Measurements from ENCODE around the gene CENPC.

CENPC gene

GRCh38 chr4:67475155-67475554, 70.1 kb downstream of the CENPC start:
- H3K4me3 ChIP-seq (IDR thresholded peaks at IDR 0.05; ENCODE audit: insufficient read depth, low read depth, low read length): no peak overlapping the region
- H3K36me3 ChIP-seq (ENCODE audit: insufficient read depth): peaks cover 14% of the 10 kb centered on the region; the same call in 1 of the 2 replicates
- TF ChIP-seq, protein P1, sequence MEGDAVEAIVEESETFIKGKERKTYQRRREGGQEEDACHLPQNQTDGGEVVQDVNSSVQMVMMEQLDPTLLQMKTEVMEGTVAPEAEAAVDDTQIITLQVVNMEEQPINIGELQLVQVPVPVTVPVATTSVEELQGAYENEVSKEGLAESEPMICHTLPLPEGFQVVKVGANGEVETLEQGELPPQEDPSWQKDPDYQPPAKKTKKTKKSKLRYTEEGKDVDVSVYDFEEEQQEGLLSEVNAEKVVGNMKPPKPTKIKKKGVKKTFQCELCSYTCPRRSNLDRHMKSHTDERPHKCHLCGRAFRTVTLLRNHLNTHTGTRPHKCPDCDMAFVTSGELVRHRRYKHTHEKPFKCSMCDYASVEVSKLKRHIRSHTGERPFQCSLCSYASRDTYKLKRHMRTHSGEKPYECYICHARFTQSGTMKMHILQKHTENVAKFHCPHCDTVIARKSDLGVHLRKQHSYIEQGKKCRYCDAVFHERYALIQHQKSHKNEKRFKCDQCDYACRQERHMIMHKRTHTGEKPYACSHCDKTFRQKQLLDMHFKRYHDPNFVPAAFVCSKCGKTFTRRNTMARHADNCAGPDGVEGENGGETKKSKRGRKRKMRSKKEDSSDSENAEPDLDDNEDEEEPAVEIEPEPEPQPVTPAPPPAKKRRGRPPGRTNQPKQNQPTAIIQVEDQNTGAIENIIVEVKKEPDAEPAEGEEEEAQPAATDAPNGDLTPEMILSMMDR (conservative IDR thresholded peaks at IDR 0.05; ENCODE audit: low read depth, low read length): no peak
- no peaks in the 10 kb centered on the region for H4K20me1 ChIP-seq (ENCODE audit: insufficient read depth)
- H3K79me2 ChIP-seq (ENCODE audit: insufficient read depth, low read depth): no peaks in the 10 kb centered on the region
- H3K9ac ChIP-seq: no peak overlapping the region
- no peaks in the 10 kb centered on the region for H3K4me1 ChIP-seq (ENCODE audit: low read depth, poor library complexity, severe bottlenecking)
- no peaks in the 10 kb centered on the region for H3K27me3 ChIP-seq (ENCODE audit: insufficient read depth, low read depth)
- no peak overlapping the region for H3K4me2 ChIP-seq
- H2AFZ ChIP-seq (ENCODE audit: low read depth): no peak overlapping the region
- H3K27ac ChIP-seq: no peak overlapping the region

DNA sequence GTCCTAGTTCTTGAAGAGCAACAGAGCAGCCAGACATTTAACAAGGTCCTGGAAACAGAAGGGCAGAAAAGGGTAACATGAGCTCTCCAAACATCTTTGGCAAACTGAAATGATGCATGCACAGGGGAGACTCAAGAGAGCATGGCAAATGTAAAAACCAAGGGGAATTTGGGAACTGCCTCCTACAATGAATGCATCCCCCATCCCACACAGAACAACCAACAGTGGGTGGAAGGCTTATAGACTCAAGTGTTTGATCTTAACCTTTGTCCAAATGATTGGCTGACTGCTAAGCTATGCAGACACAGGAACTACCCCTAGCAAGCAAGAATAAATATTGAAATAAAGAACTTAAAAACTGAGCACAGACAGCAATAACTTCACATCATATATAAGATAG, 74.4 kb downstream of the CENPC start:
- H3K36me3 ChIP-seq (ENCODE audit: insufficient read depth): peaks cover 14% of the 10 kb centered on the region; the same call in 1 of the 2 replicates
- H3K4me3 ChIP-seq (IDR thresholded peaks at IDR 0.05; ENCODE audit: insufficient read depth, low read depth, low read length): no peak overlapping the region
- H3K79me2 ChIP-seq (ENCODE audit: insufficient read depth, low read depth): no peaks in the 10 kb centered on the region
- no peaks in the 10 kb centered on the region for H3K4me1 ChIP-seq (ENCODE audit: low read depth, poor library complexity, severe bottlenecking)
- TF ChIP-seq, protein P1 (conservative IDR thresholded peaks at IDR 0.05; ENCODE audit: low read depth, low read length): no peak
- H4K20me1 ChIP-seq (ENCODE audit: insufficient read depth): no peaks in the 10 kb centered on the region
- H3K9ac ChIP-seq: no peak overlapping the region
- no peak overlapping the region for H3K4me2 ChIP-seq
- H2AFZ ChIP-seq (ENCODE audit: low read depth): no peak overlapping the region
- H3K27ac ChIP-seq: no peak overlapping the region
- no peaks in the 10 kb centered on the region for H3K27me3 ChIP-seq (ENCODE audit: insufficient read depth, low read depth)

DNA sequence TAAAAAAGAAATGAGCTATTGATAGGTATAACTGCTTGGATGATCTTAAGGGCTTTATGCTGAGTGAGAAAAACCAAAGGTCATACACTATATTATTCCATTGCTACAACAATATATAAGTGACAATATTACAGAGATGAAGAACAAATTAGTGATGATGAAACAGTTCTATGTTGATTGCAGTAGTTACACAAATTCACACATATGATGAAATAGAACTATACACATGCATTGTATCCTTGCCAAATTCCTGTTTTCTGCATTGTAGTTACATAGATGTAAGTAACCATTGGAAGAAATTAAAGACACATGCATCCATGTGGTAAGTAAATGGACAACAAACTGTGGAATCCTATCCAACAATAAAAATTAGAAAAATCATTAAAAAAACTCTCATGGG, 76.5 kb downstream of the CENPC start:
- no peaks in the 10 kb centered on the region for H3K79me2 ChIP-seq (ENCODE audit: insufficient read depth, low read depth)
- TF ChIP-seq, protein P1 (conservative IDR thresholded peaks at IDR 0.05; ENCODE audit: low read depth, low read length): no peak
- H3K4me3 ChIP-seq (IDR thresholded peaks at IDR 0.05; ENCODE audit: insufficient read depth, low read depth, low read length): no peak overlapping the region
- no peak overlapping the region for H2AFZ ChIP-seq (ENCODE audit: low read depth)
- no peak overlapping the region for H3K9ac ChIP-seq
- H3K4me2 ChIP-seq: no peak overlapping the region
- H3K27me3 ChIP-seq (ENCODE audit: insufficient read depth, low read depth): no peaks in the 10 kb centered on the region
- H4K20me1 ChIP-seq (ENCODE audit: insufficient read depth): no peaks in the 10 kb centered on the region
- no peak overlapping the region for H3K27ac ChIP-seq
- H3K36me3 ChIP-seq (ENCODE audit: insufficient read depth): peaks cover 3% of the 10 kb centered on the region; the same call in 1 of the 2 replicates
- no peaks in the 10 kb centered on the region for H3K4me1 ChIP-seq (ENCODE audit: low read depth, poor library complexity, severe bottlenecking)

- Histone ChIP-seq H3K36me3 (ENCODE audit: insufficient read depth) (no peaks in the 10 kb centered on the region), H3K79me2 (ENCODE audit: insufficient read depth, low read depth) (no peaks in the 10 kb centered on the region), H4K20me1 (ENCODE audit: insufficient read depth) (no peaks in the 10 kb centered on the region), H2AFZ (ENCODE audit: low read depth) (no peak overlapping the region), H3K4me2 (no peak overlapping the region), H3K4me3 (IDR thresholded peaks at IDR 0.05; ENCODE audit: insufficient read depth, low read depth, low read length) (no peak overlapping the region), H3K4me1 (ENCODE audit: low read depth, poor library complexity, severe bottlenecking) (no peaks in the 10 kb centered on the region), H3K27ac (no peak overlapping the region), H3K27me3 (ENCODE audit: insufficient read depth, low read depth) (no peaks in the 10 kb centered on the region), H3K9ac (no peak overlapping the region)
- TF ChIP-seq, protein P1 (conservative IDR thresholded peaks at IDR 0.05; ENCODE audit: low read depth, low read length): no peak
These were observed 78.6 kb downstream of the CENPC start for GRCh38 chr4:67466751-67467150.

DNA sequence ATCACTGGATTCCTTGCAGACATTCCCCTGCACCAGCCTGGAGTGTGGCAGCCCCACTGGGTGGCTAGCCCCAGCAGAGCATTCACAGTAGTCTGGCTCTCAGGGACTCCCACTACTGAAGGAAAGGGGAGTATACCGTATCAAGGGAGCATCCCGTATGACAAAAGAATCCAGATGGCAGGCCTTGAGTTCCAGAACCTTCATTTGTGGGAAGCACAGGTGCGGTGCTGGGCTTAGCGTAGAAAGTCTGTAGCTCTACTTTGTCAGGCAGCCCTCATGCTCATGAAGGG, 79.6 kb downstream of the CENPC start:
- no peak overlapping the region for H2AFZ ChIP-seq (ENCODE audit: low read depth)
- H3K4me3 ChIP-seq (IDR thresholded peaks at IDR 0.05; ENCODE audit: insufficient read depth, low read depth, low read length): no peak overlapping the region
- no peak overlapping the region for H3K4me2 ChIP-seq
- H3K79me2 ChIP-seq (ENCODE audit: insufficient read depth, low read depth): no peaks in the 10 kb centered on the region
- no peaks in the 10 kb centered on the region for H4K20me1 ChIP-seq (ENCODE audit: insufficient read depth)
- no peaks in the 10 kb centered on the region for H3K36me3 ChIP-seq (ENCODE audit: insufficient read depth)
- no peak overlapping the region for H3K9ac ChIP-seq
- no peaks in the 10 kb centered on the region for H3K4me1 ChIP-seq (ENCODE audit: low read depth, poor library complexity, severe bottlenecking)
- no peak overlapping the region for H3K27ac ChIP-seq
- TF ChIP-seq, protein P1 (conservative IDR thresholded peaks at IDR 0.05; ENCODE audit: low read depth, low read length): no peak
- no peaks in the 10 kb centered on the region for H3K27me3 ChIP-seq (ENCODE audit: insufficient read depth, low read depth)
